GM18520 (cell line): ENCODE results near the gene PNMT.

Experiments used
- ATAC-seq: cut with Tn5 transposase; IDR thresholded peaks from one replicate; pipeline ENCODE4 v1.9.1; 2021; ENCODE audit not compliant: unreplicated experiment

The PNMT gene

DNA sequence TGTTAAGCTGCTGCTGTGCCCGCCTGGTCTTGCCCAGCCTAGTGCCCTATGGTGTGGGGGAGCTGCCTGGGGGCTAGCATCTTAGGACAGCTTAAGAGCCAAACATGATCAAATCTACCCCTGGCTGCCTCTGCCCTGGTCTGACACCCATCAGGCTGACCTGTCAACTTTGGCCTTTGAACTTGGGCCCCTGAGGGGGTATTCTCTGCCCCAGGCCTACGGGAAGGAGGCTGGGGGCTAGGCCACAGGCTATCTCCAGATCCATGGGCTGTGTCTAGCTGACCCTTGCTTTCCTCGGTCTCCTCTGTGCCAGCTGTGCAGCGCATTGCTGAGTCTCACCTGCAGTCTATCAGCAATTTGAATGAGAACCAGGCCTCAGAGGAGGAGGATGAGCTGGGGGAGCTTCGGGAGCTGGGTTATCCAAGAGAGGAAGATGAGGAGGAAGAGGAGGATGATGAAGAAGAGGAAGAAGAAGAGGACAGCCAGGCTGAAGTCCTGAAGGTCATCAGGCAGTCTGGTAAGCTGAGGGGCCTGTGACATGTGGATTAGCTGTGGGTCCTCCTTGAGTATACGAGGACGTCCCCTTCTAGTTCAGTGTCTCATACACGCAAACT is 34.6 kb upstream of the PNMT start:
- no peak for ATAC-seq

DNA sequence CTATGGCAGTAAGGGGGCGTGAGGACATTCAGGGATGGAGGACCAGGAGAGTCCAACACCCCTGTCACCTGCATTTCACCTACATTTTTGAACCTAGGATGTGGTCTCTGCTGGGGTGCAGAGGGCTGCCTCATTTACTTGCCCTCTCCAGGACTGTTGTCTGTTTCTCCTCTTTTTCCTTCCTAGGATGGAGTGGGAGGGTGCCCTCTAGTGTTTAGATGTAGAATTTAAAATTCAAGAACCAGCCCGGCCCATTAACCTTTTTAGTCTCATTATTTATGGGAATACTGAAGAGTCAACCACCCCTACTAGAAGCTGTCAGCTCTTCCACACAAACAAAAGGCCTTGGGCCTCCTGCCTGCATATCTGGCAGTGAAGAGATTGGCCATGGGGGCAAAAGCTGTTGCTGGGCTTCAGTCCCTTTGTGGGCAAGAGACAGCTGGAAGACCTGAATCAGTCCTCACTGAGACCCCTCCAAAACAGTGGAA is 33.8 kb upstream of the PNMT start:
- no peak for ATAC-seq

GRCh38 chr17:39635614-39636176 is 32.6 kb upstream of the PNMT start:
- ATAC-seq, result no peak

- ATAC-seq, result no peak
Measured at GRCh38 chr17:39636587-39636926, 31.7 kb upstream of the PNMT start.

- ATAC-seq, result peak; percentile 58
Measured at GRCh38 chr17:39636927-39637736, 31.1 kb upstream of the PNMT start, which contains the start of gene STARD3. TSS of gene STARD3 (plus strand) at chr17:39637144. CDS start at chr17:39653532, 16,388 bp downstream.

DNA sequence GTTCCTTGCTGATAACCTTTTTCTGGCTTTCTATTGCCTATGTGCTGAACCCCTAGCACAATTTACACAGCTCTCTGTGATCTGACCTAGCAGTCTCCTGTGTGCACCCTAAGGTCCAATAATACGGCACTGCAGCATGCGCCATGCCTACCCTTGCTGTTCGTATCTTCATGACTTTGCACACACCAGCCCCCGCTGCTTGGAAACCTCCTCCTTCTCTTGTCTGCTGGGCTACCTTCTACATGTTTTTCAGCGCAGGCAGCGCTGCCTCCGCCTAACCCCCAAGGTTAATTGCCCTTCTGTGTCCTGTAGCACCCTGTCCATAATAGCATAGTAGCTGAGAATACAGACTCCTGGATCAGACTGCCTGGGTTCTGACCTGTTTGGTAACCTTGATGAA is 29.9 kb upstream of the PNMT start:
- ATAC-seq, result no peak

DNA sequence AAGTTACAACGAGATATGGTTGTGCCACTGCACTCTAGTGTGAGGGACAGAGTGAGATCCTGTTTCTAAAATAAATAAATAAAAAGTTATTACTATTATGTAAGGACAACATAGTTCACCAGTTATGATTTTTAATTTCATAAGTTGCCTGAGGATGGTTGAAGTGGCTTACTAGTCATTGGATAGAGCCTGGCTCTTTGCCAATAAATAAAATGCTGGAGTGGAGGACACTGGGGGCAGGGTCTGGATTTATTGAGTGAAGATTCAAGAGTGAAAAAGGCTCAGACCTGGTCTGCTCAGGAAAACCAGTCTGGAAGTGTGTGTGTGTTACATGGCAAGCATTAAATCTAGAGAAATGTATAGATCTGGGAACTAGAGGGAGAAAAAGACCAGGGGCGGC is 29.2 kb upstream of the PNMT start:
- no peak for ATAC-seq

DNA sequence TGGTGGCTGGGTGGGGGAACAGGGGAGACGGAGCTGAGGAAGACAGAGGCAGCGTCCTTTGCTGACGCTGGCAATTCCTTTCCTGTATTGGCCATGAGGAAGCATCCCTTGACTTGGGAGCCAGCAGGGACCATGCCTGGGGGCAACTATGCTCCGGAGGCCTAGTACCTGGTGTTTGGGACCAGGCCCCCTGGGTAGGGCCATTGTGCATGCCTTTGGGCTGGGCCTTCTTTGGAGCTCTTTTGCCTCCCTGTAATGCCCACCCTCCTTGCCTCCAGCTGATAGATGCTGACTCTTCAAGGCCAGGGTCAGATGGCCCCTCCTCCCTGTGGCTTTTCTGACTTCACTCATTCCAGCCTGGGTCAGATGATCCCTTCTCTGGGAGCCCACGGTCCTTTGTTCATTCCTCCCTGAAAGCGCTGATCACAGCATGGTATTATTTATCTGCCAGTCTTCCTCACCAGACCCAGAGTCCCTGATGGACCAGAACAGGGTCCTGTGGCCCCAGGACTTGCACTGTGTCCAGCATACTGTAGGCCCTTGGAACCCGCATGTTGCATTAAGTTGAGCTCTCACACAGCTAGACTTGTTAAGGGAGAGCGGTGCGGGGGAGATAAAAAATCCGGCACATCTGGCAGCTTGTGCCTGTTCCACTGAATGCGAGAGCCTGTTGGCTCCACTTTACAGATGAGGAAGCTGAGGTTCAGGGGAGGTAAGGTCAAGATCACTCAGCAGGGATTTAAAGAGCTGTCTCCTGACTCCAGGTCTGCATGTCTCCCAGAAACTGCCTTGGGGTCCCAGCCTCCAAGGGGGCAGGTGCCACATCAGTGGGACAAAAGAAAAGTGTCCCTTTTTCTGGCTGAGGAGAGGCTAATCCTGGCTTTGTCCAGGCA is 28.4 kb upstream of the PNMT start:
- no peak for ATAC-seq

- ATAC-seq, result no peak
Measured at GRCh38 chr17:39640591-39641031, 27.6 kb upstream of the PNMT start.

DNA sequence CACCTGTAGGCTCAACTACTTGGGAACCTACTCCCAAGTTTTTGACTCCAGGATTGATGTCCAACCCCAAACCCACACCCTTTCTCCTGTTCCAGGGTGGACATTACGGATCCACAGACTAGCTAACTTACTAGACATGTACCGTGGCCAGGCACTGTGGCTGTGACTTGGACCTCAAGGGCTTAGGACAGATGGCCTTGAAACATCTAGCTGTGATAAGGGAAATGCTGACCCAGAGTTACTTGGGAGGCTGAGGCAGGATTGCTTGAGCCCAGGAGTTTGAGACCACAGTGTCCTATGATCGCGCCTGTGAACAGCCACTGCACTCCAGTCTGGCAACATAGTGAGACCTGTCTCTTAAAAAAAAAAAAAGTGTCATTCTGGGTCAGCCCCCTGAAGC is 27.2 kb upstream of the PNMT start:
- no peak for ATAC-seq

DNA sequence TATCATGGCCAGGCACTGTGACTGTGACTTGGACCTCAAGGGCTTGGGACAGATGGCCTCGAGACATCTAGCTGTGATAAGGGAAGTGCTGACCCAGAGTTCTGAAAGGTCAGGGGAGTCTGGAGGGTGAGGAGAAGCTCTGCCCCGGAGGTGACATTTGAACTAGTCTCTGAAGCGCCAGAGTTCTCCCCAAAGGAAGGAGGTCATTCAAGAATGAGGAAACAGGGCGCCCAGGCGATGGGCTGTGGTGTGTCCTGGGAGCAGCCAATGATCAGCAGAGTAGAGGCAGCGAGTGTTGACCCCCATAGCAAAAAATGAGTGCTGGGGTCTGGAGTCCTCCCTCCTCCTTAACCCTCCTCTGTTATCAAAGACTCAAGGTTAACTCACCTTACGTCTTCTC is 26.4 kb upstream of the PNMT start:
- no peak for ATAC-seq

- ATAC-seq, result no peak
Measured at GRCh38 chr17:39642291-39643074, 25.8 kb upstream of the PNMT start.

- no peak for ATAC-seq
Measured at GRCh38 chr17:39643271-39643670, 25.0 kb upstream of the PNMT start.

GRCh38 chr17:39647256-39647655 is 21.0 kb upstream of the PNMT start:
- ATAC-seq, result no peak

GRCh38 chr17:39648616-39649366 is 19.5 kb upstream of the PNMT start:
- no peak for ATAC-seq

GRCh38 chr17:39650121-39650579 is 18.1 kb upstream of the PNMT start:
- ATAC-seq, result no peak

DNA sequence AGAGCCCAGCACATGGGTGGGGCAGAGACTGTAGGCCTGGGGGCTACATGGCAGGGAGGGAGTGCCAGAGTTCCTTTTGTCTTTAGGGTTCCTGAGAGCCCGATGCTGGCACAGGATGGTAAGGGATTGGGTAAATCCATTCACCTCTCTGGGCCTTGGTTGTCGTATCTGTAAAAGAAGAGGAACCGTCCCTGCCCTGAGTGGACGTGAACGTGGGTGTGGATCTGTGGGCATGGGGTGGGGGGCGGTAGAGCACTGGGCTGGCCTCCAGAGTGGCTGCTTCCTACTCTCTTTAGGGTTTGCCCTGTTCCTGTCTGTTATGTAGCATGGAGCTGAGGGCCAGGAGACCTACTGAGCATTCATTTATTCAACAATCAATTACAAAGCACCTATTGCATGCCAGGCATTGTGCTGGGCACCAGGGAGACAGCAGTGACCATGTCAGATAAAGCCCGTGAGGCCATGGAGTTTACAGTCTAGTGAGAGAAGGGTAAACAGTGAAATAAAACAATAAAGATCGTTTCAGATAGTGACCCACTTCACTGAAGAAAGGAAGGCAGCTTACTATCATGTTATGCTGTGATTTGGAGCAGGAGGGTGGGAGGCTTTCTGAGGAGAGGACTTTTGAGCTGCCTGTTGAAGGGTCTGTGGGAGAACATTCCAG is 16.2 kb upstream of the PNMT start:
- no peak for ATAC-seq

GRCh38 chr17:39652587-39653315 is 15.5 kb upstream of the PNMT start:
- no peak for ATAC-seq
